SK-N-SH treated with all-trans-retinoic acid at 6 μM for 48 hours (cell line): ENCODE results near the gene HELZ.

Experiments
- ATAC-seq: fragments of 200-7000 bp; cut with Tn5 transposase; 3 replicates; pipeline ENCODE4 v1.9.1; 2020; ENCODE audit warnings: mild to moderate bottlenecking, moderate library complexity
- ARNTL ChIP-seq: fragments of 450-650 bp; formaldehyde crosslinking; IDR thresholded peaks from 2 replicates; pipeline ENCODE4 v1.5.0; 2020; ENCODE audit warnings: low read depth, mild to moderate bottlenecking, moderate library complexity, borderline replicate concordance
- CSDC2 ChIP-seq: fragments of 250-450 bp; sonication (Bioruptor Pico); IDR thresholded peaks from 2 replicates; pipeline ENCODE4 v1.5.0; 2020; ENCODE audit warnings: mild to moderate bottlenecking, moderate library complexity
- ESRRG ChIP-seq: fragments of 250-450 bp; sonication (Bioruptor Pico); IDR thresholded peaks from 2 replicates; pipeline ENCODE4 v1.6.1; 2021; ENCODE audit warnings: mild to moderate bottlenecking
- GLIS3 ChIP-seq: fragments of 250-450 bp; sonication (Bioruptor Pico); IDR thresholded peaks from 2 replicates; pipeline ENCODE4 v1.5.0; 2020; ENCODE audit warnings: mild to moderate bottlenecking, moderate library complexity
- ISL1 ChIP-seq: fragments of 250-450 bp; sonication (Bioruptor Pico); IDR thresholded peaks from 2 replicates; pipeline ENCODE4 v2.1.2; 2022; ENCODE audit warnings: mild to moderate bottlenecking, moderate library complexity
- OSR1 ChIP-seq: fragments of 250-450 bp; sonication (Bioruptor Pico); IDR thresholded peaks from 2 replicates; pipeline ENCODE4 v1.8.0; 2022; ENCODE audit warnings: moderate library complexity, mild to moderate bottlenecking, inconsistent platforms
- PPARA ChIP-seq: fragments of 250-450 bp; sonication (Bioruptor Pico); IDR thresholded peaks from 2 replicates; pipeline ENCODE4 v1.5.0; 2020; ENCODE audit warnings: mild to moderate bottlenecking, borderline replicate concordance
- RARB ChIP-seq: fragments of 250-450 bp; sonication (Bioruptor Pico); IDR thresholded peaks from 2 replicates; pipeline ENCODE4 v1.8.0; 2021; ENCODE audit warnings: mild to moderate bottlenecking, moderate library complexity
- TOX ChIP-seq: fragments of 250-450 bp; sonication (Bioruptor Pico); IDR thresholded peaks from 2 replicates; pipeline ENCODE4 v1.8.0; 2021; ENCODE audit warnings: mild to moderate bottlenecking, moderate library complexity, borderline replicate concordance
- ZC3H10 ChIP-seq: fragments of 250-450 bp; sonication (Bioruptor Pico); IDR thresholded peaks from 2 replicates; pipeline ENCODE4 v1.5.1; 2021; ENCODE audit warnings: mild to moderate bottlenecking, moderate library complexity
- ZFP30 ChIP-seq: fragments of 450-650 bp; formaldehyde crosslinking; IDR thresholded peaks from 2 replicates; pipeline ENCODE4 v1.5.0; 2022; ENCODE audit warnings: mild to moderate bottlenecking, moderate library complexity
- ZNF565 ChIP-seq: fragments of 450-650 bp; formaldehyde crosslinking; conservative IDR thresholded peaks from 2 replicates; pipeline ENCODE4 v1.5.0; 2020; ENCODE audit warnings: low read depth, mild to moderate bottlenecking, moderate library complexity
- ZNF70 ChIP-seq: fragments of 450-650 bp; formaldehyde crosslinking; IDR thresholded peaks from 2 replicates; pipeline ENCODE4 v1.5.0; 2020; ENCODE audit warnings: mild to moderate bottlenecking, moderate library complexity
- ZNF8 ChIP-seq: fragments of 450-650 bp; formaldehyde crosslinking; IDR thresholded peaks from 2 replicates; pipeline ENCODE4 v1.5.0; 2020; ENCODE audit warnings: mild to moderate bottlenecking, moderate library complexity
- TF ChIP-seq, protein P1 (sequence below): fragments of 250-450 bp; sonication (Bioruptor Pico); IDR thresholded peaks from 2 replicates; pipeline ENCODE4 v1.8.0; 2021; ENCODE audit warnings: low read depth, mild to moderate bottlenecking, moderate library complexity, borderline replicate concordance
- TF ChIP-seq, protein P2 (sequence below): fragments of 250-450 bp; sonication (Bioruptor Pico); IDR thresholded peaks from 2 replicates; pipeline ENCODE4 v1.5.0; 2020; ENCODE audit warnings: mild to moderate bottlenecking, moderate library complexity
- TF ChIP-seq, protein P3 (sequence below): fragments of 250-450 bp; sonication (Bioruptor Pico); IDR thresholded peaks from 2 replicates; pipeline ENCODE4 v1.8.0; 2020; ENCODE audit warnings: mild to moderate bottlenecking, moderate library complexity, borderline replicate concordance
- TF ChIP-seq, protein P4 (sequence below): fragments of 250-450 bp; sonication (Bioruptor Pico); IDR thresholded peaks from 2 replicates; pipeline ENCODE4 v1.5.1; 2020; ENCODE audit warnings: low read depth, mild to moderate bottlenecking, moderate library complexity
- TF ChIP-seq, protein P5 (sequence below): fragments of 250-450 bp; sonication (Bioruptor Pico); IDR thresholded peaks from 2 replicates; pipeline ENCODE4 v1.5.1; 2021; ENCODE audit warnings: mild to moderate bottlenecking, moderate library complexity

HELZ gene

DNA sequence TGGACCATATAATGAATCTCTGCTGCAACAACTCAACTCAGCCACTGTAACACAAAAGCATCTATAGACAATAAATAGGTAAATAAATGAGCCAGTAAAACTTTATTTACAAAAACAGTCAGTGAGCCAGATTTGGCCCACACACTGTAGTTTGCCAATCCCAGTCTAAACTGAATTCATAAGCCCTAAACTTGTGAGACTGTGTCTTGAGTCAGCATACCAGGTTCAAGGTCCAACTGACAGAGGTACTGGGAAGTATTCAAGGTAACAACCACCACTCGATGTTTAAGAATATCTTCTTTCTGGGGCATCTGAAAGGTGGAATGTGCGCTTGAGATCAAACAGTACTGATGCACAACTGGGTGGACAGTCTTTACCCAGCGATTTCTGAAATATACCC lies 94.2 kb downstream of the HELZ start:
- no peak for TF ChIP-seq OSR1
- TF ChIP-seq, protein P1, sequence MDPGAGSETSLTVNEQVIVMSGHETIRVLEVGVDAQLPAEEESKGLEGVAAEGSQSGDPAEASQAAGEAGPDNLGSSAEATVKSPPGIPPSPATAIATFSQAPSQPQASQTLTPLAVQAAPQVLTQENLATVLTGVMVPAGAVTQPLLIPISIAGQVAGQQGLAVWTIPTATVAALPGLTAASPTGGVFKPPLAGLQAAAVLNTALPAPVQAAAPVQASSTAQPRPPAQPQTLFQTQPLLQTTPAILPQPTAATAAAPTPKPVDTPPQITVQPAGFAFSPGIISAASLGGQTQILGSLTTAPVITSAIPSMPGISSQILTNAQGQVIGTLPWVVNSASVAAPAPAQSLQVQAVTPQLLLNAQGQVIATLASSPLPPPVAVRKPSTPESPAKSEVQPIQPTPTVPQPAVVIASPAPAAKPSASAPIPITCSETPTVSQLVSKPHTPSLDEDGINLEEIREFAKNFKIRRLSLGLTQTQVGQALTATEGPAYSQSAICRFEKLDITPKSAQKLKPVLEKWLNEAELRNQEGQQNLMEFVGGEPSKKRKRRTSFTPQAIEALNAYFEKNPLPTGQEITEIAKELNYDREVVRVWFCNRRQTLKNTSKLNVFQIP (CRISPR knock-in tag) = no peak
- TF ChIP-seq RARB = no peak
- TF ChIP-seq ARNTL (CRISPR knock-in tag) = no peak
- TF ChIP-seq, protein P2, sequence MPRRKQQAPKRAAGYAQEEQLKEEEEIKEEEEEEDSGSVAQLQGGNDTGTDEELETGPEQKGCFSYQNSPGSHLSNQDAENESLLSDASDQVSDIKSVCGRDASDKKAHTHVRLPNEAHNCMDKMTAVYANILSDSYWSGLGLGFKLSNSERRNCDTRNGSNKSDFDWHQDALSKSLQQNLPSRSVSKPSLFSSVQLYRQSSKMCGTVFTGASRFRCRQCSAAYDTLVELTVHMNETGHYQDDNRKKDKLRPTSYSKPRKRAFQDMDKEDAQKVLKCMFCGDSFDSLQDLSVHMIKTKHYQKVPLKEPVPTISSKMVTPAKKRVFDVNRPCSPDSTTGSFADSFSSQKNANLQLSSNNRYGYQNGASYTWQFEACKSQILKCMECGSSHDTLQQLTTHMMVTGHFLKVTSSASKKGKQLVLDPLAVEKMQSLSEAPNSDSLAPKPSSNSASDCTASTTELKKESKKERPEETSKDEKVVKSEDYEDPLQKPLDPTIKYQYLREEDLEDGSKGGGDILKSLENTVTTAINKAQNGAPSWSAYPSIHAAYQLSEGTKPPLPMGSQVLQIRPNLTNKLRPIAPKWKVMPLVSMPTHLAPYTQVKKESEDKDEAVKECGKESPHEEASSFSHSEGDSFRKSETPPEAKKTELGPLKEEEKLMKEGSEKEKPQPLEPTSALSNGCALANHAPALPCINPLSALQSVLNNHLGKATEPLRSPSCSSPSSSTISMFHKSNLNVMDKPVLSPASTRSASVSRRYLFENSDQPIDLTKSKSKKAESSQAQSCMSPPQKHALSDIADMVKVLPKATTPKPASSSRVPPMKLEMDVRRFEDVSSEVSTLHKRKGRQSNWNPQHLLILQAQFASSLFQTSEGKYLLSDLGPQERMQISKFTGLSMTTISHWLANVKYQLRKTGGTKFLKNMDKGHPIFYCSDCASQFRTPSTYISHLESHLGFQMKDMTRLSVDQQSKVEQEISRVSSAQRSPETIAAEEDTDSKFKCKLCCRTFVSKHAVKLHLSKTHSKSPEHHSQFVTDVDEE (CRISPR knock-in tag) = no peak
- TF ChIP-seq, protein P3, sequence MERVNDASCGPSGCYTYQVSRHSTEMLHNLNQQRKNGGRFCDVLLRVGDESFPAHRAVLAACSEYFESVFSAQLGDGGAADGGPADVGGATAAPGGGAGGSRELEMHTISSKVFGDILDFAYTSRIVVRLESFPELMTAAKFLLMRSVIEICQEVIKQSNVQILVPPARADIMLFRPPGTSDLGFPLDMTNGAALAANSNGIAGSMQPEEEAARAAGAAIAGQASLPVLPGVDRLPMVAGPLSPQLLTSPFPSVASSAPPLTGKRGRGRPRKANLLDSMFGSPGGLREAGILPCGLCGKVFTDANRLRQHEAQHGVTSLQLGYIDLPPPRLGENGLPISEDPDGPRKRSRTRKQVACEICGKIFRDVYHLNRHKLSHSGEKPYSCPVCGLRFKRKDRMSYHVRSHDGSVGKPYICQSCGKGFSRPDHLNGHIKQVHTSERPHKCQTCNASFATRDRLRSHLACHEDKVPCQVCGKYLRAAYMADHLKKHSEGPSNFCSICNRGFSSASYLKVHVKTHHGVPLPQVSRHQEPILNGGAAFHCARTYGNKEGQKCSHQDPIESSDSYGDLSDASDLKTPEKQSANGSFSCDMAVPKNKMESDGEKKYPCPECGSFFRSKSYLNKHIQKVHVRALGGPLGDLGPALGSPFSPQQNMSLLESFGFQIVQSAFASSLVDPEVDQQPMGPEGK (CRISPR knock-in tag) = no peak
- no peak for TF ChIP-seq ZFP30 (CRISPR knock-in tag)
- TF ChIP-seq PPARA (CRISPR knock-in tag) = no peak
- TF ChIP-seq ZNF8 (CRISPR knock-in tag) = no peak
- TF ChIP-seq, protein P4, sequence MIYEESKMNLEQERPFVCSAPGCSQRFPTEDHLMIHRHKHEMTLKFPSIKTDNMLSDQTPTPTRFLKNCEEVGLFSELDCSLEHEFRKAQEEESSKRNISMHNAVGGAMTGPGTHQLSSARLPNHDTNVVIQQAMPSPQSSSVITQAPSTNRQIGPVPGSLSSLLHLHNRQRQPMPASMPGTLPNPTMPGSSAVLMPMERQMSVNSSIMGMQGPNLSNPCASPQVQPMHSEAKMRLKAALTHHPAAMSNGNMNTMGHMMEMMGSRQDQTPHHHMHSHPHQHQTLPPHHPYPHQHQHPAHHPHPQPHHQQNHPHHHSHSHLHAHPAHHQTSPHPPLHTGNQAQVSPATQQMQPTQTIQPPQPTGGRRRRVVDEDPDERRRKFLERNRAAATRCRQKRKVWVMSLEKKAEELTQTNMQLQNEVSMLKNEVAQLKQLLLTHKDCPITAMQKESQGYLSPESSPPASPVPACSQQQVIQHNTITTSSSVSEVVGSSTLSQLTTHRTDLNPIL (CRISPR knock-in tag) = no peak
- TF ChIP-seq TOX (CRISPR knock-in tag) = no peak
- no peak for TF ChIP-seq CSDC2 (CRISPR knock-in tag)
- TF ChIP-seq, protein P5, sequence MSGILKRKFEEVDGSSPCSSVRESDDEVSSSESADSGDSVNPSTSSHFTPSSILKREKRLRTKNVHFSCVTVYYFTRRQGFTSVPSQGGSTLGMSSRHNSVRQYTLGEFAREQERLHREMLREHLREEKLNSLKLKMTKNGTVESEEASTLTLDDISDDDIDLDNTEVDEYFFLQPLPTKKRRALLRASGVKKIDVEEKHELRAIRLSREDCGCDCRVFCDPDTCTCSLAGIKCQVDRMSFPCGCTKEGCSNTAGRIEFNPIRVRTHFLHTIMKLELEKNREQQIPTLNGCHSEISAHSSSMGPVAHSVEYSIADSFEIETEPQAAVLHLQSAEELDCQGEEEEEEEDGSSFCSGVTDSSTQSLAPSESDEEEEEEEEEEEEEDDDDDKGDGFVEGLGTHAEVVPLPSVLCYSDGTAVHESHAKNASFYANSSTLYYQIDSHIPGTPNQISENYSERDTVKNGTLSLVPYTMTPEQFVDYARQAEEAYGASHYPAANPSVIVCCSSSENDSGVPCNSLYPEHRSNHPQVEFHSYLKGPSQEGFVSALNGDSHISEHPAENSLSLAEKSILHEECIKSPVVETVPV (CRISPR knock-in tag) = no peak
- TF ChIP-seq ZNF565 (CRISPR knock-in tag) = no peak
- TF ChIP-seq ZC3H10 (CRISPR knock-in tag) = no peak
- no peak for TF ChIP-seq GLIS3 (CRISPR knock-in tag)
- TF ChIP-seq ZNF70 = no peak
- TF ChIP-seq ISL1 (CRISPR knock-in tag) = no peak
- ATAC-seq = no peak

DNA sequence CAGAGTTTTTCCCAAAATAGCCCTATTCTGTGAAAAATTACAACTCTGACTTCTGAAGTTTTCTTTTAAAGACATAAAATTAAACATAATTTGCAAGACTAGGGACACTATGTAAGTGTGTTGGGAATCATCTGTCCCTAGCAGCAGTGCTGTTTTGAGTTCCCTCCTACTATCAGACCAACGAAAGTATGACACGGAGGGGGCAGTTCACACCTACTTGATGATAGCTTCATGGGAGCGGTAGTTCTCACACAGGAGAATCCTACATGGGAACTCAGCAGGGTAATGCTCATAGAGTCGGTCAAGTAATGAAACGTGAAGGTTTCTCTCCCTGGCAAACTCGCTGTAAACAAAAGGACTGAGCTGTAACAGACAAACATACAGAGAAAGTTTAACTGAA lies 96.6 kb downstream of the HELZ start:
- TF ChIP-seq, protein P2 (CRISPR knock-in tag) = no peak
- TF ChIP-seq, protein P5 (CRISPR knock-in tag) = no peak
- TF ChIP-seq, protein P3 (CRISPR knock-in tag) = no peak
- TF ChIP-seq ZNF8 (CRISPR knock-in tag) (no peak), ARNTL (CRISPR knock-in tag) (no peak), ESRRG (CRISPR knock-in tag) (no peak)
- TF ChIP-seq, protein P1 (CRISPR knock-in tag) = no peak
- TF ChIP-seq, protein P4 (CRISPR knock-in tag) = no peak
- ATAC-seq = no peak
